T47D (cell line): ENCODE results near the gene SYT2.
"Not testable (repeated sequence)": the region's sequence is repeated elsewhere in the genome, so short reads cannot be mapped to it uniquely, and the experiment has no call there.

ENCODE experiments used
- DNase-seq, 2 experiments: peaks; one replicate each; pipeline versions ENCODE4 v3.0.0 to v3.0.0-alpha.2; 2011 to 2012; ENCODE audit warnings: low read depth in 1 of 2, low spot score in 1 of 2
- JUND ChIP-seq: IDR thresholded peaks from 2 replicates; pipeline ENCODE4 v1.6.1; 2012; ENCODE audit warnings: low read depth
- in situ Hi-C: cut with HindIII; loops from 2 replicates; pipeline ENCODE4 v1.10.0; 2016; ENCODE audit warnings: low sequenced_read_pairs, low pct_unique_long_range_greater_than_20kb

The SYT2 gene

DNA sequence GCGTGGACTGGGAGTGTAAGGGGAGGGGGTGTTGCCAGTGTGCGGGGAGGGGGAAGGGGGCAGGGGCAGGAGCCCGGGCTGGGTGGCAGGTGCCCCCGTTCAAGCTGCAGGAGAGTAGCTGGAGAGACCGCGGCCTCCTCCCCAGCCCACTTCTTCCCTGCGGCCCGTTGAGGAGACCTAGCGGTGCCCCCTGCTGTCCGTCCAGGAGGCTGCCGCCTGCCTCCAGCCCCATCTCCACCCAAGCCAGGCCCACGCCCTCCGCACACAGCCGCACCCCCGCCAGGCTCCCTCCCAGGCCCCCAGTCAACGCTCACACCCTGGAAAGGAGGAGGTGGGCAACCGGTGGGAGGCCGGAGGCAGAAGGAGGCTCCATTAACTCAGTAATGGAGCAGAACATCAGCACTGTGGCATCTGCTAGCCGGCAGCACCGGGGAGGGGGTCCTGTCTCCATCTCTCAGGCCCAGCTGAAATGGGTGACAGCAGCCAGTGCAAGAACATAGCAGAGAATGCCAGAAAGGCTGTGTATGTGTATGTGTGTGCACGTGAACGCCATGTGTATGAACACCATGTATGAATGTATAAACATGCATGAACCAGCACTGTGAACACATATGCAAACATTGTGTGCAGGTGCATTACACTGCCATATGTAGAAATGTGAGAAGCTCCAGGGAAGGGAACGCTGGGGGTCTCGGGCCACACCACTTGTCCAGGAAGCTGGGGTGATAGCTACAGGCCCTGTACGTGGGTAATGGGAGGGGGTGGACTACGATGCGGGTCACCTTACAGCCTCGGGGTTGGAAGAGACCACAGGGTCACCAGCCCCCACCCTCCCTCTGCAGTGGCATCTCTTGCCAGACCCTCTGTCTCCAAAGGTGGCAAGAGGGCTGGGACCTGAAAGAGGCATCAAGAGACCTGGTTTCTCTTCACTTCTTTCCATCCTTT lies 84.6 kb downstream of the SYT2 start:
- TF ChIP-seq JUND, result no peak
- DNase-seq, result peak; percentile 64 to 68
- in situ Hi-C loops, result no loop called here

DNA sequence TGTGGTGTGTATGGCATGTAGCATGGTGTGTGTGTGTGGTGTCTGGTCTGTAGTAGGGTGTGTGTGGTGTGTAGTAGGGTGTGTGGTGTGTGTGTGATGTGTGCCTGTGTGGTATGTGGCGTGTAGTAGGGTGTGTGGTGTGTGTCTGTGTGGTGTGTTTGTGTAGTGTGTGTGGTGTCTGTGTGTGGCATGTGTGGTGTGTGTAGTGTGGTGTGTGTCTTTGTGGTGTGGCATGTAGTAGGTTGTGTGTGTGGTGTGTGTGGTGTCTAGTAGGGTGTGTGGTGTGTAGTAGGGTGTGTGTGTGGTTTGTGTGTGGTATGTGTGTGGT lies 85.5 kb downstream of the SYT2 start:
- no peak for DNase-seq
- no peak for TF ChIP-seq JUND
- in situ Hi-C loops, result no loop called here

DNA sequence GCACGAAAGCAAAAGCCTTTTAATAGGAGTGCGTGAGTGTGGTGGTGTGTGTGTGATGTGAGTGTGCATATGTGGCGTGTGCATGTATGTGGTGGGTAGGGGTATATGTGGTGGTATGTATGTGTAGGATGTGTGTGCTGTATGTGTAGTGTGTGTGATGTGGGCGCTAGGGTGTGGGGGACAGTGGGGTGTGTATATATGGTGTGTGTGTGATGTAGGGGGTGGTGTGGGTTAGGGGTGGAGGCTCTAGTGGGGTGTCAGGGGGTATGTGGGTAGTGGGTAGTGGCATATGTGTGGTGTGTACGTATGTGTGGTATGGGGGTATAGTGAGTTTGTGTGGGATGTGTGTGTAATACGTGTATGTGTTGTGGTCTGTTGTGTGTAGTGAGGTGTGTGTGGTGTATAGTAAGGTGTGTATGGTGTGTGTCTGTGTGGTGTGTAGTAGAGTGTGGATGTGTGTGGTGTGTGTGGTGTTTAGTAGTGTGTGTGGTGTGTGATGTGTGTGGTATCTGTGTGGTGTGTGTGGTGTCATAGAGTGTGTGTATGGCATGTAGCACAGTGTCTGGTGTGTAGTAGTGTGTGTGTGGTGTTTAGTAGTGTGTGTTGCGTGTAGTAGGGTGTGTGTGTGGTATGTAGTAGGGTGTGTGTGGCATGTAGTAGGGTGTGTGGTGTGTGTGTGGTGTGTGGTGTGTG lies 86.0 kb downstream of the SYT2 start:
- in situ Hi-C loops, result no loop called here
- no peak for TF ChIP-seq JUND
- DNase-seq, result no peak

DNA sequence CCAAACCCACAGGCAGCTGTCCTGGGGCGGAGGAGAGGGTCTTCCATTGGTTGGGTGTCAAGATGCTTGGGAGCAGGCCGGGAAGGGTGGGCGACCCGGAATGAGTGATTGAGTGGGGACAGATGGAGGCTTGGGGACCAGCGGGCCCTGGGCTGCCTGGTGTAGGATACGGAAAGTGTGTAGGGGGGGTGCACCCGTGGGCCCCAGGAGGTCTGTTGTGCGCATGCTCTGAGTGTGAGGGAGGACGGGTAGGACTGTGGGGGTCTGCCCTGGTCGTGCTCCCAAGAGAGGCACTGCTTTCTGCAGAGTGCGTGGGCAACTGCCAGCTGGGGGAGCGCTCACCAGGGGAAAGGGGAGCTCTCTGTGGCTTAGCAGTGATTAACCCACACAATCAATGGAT lies 86.8 kb downstream of the SYT2 start:
- in situ Hi-C loops, DNase-seq: not testable (repeated sequence)

DNA sequence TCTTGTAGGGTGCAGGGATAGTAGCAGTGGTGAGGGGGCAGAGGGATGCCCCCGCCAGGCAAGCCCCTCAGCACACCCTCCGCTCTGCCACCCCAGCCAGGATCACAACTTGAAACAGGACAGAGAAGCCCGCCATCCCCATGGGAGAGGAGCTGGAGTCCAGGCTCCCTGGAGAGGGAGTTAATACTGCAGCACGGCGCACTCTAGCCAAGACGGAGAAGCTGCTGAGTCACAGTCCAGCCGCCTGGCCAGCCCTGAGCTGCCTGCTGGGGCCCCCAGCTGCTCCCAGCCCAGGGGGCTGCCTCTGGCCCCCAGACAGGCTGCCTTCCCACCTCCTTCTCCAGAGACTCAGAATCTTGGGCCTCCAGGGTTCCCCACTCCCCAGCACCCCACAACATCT lies 87.2 kb downstream of the SYT2 start:
- no peak for TF ChIP-seq JUND
- in situ Hi-C loops, result no loop called here
- no peak for DNase-seq

DNA sequence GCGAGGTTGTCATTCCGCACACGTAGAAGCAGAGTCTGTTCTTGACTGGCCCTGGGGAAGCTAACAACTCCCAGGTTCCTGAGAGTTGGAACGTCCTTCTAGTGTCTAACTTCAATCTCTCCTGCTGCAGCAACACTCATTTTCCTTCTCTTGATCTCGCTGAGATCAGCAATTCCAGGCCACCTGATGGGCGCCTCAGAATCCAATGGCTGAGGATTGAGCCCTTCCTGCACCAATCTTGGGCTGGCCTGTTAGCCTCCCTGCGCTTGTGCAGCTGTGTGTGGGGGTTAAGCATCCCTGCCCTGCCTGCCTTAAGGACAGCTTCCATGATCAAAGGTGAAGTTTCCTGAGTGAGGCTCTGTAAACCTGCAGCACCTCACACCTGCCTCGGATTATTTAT lies 87.9 kb downstream of the SYT2 start:
- in situ Hi-C loops, result no loop called here
- no peak for DNase-seq
- no peak for TF ChIP-seq JUND

DNA sequence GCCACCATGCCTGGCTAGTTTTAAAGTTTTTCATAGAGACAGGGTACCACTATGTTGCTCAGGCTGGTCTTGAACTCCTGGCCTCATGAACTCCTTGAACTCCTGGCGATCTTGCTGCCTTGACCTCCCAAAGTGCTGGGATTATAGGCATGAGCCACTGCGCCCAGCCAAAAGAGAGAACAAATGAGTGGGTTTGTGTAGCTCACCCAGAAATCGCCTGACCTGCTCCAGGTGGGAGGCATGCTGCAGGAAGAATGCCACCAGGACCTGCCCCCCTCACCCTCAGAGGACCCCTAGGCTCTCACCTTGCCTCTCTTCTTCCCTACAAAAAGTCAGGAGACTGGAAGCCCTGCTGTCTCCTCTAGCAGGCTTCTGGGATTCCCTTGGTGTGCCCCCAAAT lies 88.8 kb downstream of the SYT2 start:
- DNase-seq, result no peak
- no peak for TF ChIP-seq JUND
- in situ Hi-C loops, result no loop called here

DNA sequence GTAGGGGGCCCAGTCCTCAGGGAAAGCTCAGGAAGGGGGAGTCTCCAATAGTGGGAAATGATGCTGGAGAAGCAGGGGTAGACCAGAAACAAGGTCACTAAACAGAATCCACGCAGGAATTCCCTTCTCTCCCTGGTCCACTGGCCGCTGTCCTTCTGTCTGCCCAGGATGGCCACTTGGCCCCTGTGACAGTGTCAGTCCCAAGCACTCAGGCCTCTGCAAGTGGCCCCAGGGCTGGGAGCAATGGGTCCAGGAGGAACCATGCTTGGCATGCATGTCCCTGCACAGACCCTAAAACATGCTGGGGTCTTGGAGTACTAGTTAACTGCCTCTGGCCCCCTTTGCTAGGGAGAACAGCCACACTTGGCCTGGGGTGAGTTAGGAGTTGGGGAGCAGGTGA lies 90.2 kb downstream of the SYT2 start:
- in situ Hi-C loops, result not testable (repeated sequence)

DNA sequence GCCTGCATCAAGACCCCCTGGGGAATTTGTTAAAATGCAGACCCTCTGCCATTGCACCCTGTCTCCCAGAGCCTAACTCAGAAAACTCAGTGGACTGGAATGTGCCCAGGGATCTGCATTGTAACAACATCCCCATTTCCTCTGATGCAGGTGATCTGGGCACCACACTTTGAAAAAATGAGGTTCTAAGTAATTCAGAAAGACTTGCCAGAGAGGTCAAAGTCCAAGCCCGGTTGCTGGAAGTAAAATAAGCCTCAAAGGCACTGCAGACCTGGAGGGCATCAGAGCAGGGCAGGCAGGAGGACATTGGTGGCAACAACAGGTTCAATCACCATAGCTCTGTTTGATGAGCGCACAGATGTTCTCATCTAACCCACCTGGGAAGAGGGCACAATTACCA lies 90.7 kb downstream of the SYT2 start:
- in situ Hi-C loops, result no loop called here
- TF ChIP-seq JUND, result no peak
- DNase-seq, result no peak

More for the DNA sequence above, 90.2 kb downstream of the SYT2 start:
- DNase-seq, result not testable (repeated sequence)

DNA sequence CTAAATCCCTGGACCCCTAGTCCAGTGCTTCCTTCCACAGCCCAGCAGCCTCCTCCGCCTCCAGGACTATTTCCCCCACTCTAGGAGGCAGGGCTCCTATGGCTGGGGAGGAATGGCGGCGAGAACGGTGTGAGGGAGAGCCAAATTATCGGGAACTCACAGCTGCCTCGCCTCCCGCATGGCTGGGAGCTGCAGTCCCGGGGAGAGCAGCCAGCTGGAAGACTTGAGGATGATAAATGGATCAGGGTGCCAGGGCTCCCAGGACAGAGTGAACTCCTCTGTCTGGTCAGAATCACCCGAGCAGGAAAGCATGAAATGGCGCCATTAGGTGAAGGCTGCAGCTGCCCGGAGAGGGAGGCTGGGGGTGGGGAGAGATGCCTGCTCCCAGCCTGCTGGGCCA lies 91.2 kb downstream of the SYT2 start:
- DNase-seq, in situ Hi-C loops: not testable (repeated sequence)

DNA sequence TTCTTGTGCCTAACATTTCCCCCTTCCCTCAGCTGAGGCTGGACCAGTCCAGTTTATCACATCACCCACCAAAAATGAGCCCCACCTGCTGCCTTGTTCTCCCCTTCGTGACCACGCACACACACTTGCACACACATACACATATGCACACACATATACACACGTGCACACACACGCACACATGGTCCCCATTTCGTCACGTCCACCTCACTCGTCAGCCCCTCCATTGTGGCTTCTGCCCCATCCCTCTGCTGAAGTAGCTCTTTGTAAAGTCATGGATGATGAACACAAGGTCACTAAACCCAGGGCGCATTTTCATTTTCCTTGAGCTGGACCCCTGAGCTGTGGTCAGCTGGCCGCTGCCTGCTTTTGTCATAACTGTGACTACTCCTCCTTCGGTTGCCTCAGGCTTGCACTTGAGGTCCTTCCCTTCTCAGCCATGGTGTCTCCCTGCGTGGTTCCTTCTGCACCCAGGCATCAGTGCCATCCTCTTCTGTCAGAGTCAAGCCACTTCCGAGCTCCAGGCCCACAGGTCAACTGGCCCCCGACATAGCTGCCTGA lies 93.8 kb downstream of the SYT2 start:
- in situ Hi-C loops, result no loop called here
- no peak for TF ChIP-seq JUND
- DNase-seq, result no peak

DNA sequence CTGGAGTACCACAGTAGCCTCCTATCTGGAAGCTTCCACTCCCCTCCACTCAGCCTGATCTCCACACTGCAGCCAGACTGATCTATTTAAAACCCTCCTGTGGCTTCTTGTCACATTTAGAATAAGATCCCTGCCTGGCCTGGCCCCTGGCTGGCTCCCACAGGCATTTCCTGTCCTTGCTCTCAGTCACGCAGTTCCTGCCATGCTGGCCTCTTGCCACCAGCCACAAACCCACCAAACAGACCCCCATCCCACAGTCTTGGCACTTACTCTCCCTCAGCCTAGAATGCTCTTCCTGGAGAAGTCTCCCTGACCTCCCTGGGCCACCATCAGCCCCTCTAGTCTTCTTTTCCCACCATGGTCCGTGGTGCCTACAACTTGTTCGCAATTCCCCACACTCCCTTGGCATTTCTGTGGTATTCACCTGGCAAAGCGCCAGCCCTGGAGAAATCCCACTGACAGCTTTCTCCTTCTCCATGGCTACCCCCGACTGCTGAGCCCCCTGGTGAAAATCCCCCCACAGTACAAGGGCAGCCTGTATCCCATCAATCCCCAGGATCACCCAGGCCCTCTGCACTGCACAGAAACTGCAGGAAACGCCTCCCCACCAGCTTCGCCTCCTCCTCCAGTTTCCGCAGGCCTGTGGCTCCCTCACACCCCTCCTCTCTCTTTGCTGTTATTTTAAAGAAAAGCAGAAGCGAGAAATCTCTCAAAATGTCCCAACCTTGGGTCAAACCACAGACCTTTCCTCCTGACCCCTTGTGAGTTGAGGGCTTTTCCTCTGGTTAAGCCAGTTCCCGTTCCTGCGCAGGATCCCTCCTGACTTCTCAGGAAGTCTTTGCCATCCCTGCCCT lies 94.5 kb downstream of the SYT2 start:
- in situ Hi-C loops, result no loop called here
- no peak for DNase-seq
- no peak for TF ChIP-seq JUND

DNA sequence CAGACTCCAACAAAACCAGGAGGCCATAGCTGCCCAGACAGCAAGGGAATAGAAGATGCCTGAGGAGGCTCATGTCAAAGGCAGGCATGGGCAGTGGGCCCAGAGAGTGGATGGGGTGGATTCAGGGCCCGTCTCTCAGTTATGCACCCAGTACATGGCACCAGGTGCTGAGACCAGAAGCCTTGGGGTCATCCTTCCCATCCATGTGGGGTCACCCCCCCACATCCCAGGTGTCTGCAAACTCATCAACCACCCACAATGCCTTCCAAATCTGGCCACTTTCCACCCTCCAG lies 95.1 kb downstream of the SYT2 start:
- DNase-seq, in situ Hi-C loops: not testable (repeated sequence)

DNA sequence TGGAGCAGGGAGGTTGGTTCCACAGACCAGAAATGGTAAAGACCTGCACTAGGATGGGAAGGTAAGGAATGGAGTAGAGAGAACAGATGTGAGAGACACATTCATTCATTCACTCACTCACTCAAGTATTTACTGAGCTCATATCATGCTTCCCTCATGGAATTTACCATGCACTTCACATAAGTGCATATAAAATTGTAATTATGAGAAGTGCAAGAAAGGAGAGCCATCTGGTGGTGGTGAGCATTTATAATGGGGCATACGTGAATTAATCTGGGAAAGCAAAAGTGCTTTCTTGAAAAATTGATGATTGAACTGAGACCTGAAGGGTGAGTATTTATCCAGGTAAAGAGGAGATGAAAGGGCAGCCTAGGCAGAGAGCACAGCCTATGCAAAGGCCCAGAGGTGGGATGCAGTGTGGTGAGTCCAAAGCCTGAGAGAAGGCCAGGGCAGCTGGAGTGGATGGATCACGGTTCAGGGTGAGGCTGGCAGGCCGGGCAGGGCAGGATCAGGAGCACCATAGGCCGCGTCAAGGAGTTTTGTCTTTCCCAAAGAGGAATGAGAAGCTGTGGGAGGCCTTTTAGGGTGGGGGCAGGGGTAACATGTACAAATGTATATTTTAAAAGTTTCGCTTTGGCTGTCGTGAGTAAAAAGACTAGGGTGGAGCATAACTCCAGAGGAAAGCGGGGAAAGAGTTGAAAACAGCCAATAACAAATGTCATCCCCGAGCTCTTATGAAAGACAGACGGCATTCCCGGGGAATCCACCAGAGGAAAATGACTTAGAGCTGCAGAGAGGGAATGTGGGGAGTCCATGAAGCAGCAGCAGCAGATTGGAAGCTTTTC lies 95.7 kb downstream of the SYT2 start:
- DNase-seq, result peak in 1 of 2 experiments; percentile 40

More for the DNA sequence above, 95.7 kb downstream of the SYT2 start:
- in situ Hi-C loops, result not testable (repeated sequence)
